Endothelial cell (in vitro differentiated cells): ENCODE results near the gene C2orf15. TPM values are rescaled to one million over a fixed set of nuclear protein-coding genes. Genes with fewer than 3 reads are reported as not detected.

Source experiments
- DNase-seq: peaks from one replicate; pipeline ENCODE4 v3.0.0; 2021; ENCODE audit warnings: low spot score
- H3K27ac Mint-ChIP-seq: one replicate; pipeline ENCODE4 v1.8.0; 2021; ENCODE audit warnings: mixed read lengths, inconsistent platforms; ENCODE audit not compliant: unreplicated experiment
- H3K27me3 Mint-ChIP-seq: one replicate; pipeline ENCODE4 v1.8.0; 2021; ENCODE audit warnings: mild to moderate bottlenecking, moderate library complexity, mixed read lengths, inconsistent platforms; ENCODE audit not compliant: unreplicated experiment
- H3K36me3 Mint-ChIP-seq: one replicate; pipeline ENCODE4 v1.8.0; 2021; ENCODE audit warnings: mild to moderate bottlenecking, low read depth, mixed read lengths, inconsistent platforms; ENCODE audit not compliant: unreplicated experiment
- H3K4me1 Mint-ChIP-seq: one replicate; pipeline ENCODE4 v1.8.0; 2021; ENCODE audit warnings: mild to moderate bottlenecking, mixed read lengths, inconsistent platforms; ENCODE audit not compliant: unreplicated experiment
- H3K4me3 Mint-ChIP-seq: one replicate; pipeline ENCODE4 v1.8.0; 2021; ENCODE audit warnings: mild to moderate bottlenecking, mixed read lengths, inconsistent platforms; ENCODE audit not compliant: unreplicated experiment
- H3K9me3 Mint-ChIP-seq: one replicate; pipeline ENCODE4 v1.8.0; 2021; ENCODE audit warnings: mixed read lengths, inconsistent platforms; ENCODE audit not compliant: unreplicated experiment
- long read RNA-seq: library from polyadenylated mRNA; unstranded; transcript quantifications from one replicate; pipeline ENCODE4 v2.0.0, GENCODE V29; 2020; ENCODE audit not compliant: unreplicated experiment
- total RNA-seq: library from RNA; stranded (reverse); fragmentation: NEBNext Ultra II Directional; extraction: Animal tissue kit (Norgen Biotek cat#: 25700); gene quantifications from one replicate; pipeline ENCODE4 v1.2.1, GENCODE V29; 2021; ENCODE audit not compliant: unreplicated experiment
- TF ChIP-seq, protein P1 (sequence below): fragments of 200-600 bp; sonication (generic); IDR thresholded peaks from one replicate; pipeline ENCODE4 v1.5.0; 2021; ENCODE audit warnings: antibody characterized with exemption; ENCODE audit not compliant: unreplicated experiment

C2orf15 gene, protein sequence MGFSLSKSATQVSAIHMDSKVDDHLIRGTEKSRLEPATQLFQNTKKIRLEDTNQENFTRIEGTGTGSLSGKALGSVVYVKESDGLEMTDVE
- 0.26 TPM for total RNA-seq
- long read RNA-seq: 0 reads

DNA sequence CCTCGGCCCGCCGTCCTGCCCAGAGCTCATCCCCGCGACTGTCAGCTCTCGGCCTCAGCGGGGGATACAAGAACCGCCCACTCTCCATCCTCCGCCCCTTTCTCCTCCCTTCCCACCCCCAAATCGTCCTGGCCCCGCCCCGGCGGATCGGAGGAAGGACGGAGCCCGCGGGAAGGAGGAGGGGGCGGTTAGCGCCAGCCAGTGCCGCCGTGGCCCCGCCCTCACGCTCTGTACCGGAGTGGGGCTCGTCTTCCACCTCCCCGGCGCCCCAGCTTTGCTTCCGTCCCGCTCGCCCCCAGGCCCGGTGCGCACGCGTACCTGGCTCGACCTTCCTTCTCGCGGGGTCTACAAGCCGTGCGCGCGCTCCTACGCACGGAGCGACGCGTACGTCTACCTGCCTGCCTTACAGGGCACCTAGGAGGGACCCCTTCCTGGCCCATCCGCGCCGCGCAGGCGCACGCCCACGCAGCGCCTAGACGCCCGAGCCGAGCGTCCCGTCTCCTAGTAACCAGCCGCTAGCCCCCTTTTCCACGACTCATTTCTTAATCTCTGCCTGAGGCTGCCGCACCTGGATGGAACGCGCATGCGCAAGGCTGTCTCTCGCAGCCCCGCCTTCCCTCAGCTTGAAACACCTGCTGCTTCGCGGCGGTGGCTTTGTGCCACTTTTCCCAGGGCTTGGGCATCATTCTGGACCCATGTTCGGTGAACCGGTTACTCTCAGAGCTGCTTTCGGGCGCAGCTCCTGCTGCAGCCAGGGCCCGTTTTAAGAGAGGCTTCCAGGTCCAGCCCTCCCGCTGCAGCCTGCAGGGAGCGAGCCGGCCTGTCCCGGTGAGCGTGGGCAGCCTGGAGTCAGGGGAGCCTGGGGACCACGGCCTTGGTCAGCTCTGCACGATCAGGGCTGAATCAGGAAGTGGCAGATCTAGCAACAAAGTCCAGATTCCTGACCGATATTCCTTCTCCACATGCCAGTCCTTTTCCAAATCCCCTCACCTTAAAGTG is at the start of gene C2orf15:
Gene C2orf15, plus strand, starts transcription at position 598 of the 999 bp plus-strand sequence. CDS start 8,852 bp downstream, outside the sequence.
- H3K9me3 Mint-ChIP-seq: no peaks in the 10 kb centered on the region
- H3K27me3 Mint-ChIP-seq: peaks cover 2% of the 10 kb centered on the region
- H3K27ac Mint-ChIP-seq: peak within 1 kb of the TSS; percentile 86
- TF ChIP-seq, protein P1, sequence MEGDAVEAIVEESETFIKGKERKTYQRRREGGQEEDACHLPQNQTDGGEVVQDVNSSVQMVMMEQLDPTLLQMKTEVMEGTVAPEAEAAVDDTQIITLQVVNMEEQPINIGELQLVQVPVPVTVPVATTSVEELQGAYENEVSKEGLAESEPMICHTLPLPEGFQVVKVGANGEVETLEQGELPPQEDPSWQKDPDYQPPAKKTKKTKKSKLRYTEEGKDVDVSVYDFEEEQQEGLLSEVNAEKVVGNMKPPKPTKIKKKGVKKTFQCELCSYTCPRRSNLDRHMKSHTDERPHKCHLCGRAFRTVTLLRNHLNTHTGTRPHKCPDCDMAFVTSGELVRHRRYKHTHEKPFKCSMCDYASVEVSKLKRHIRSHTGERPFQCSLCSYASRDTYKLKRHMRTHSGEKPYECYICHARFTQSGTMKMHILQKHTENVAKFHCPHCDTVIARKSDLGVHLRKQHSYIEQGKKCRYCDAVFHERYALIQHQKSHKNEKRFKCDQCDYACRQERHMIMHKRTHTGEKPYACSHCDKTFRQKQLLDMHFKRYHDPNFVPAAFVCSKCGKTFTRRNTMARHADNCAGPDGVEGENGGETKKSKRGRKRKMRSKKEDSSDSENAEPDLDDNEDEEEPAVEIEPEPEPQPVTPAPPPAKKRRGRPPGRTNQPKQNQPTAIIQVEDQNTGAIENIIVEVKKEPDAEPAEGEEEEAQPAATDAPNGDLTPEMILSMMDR: no peak
- DNase-seq: peak; percentile 92
- peak within 1 kb of the TSS; percentile 95 for H3K4me3 Mint-ChIP-seq
- H3K4me1 Mint-ChIP-seq: peaks cover 5% of the 10 kb centered on the region
- peaks cover 5% of the 10 kb centered on the region for H3K36me3 Mint-ChIP-seq

DNA sequence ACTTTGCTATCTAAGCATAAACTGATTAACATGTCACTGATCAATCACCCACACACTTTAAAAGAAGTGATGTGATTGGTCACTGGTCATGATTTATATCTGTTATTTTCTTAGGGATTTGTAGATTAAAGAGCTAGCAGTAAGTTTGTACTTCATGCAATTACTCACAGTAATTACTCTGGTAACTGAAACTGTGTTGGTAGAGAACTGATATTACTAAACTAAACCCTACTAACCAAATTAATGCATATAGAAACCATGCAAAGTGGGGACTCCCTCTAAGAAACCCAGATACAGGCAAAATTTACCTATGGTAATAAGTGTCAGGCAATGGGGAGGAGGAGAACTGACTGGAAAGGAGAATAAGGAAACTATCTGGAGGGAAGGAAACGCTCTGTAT is 44.8 kb upstream of the C2orf15 start:
- no peaks in the 10 kb centered on the region for H3K4me1 Mint-ChIP-seq
- H3K27me3 Mint-ChIP-seq: no peaks in the 10 kb centered on the region
- TF ChIP-seq, protein P1: no peak
- no peak overlapping the region for H3K4me3 Mint-ChIP-seq
- H3K9me3 Mint-ChIP-seq: peaks cover 7% of the 10 kb centered on the region
- H3K27ac Mint-ChIP-seq: no peak overlapping the region
- DNase-seq: no peak
- H3K36me3 Mint-ChIP-seq: no peaks in the 10 kb centered on the region

DNA sequence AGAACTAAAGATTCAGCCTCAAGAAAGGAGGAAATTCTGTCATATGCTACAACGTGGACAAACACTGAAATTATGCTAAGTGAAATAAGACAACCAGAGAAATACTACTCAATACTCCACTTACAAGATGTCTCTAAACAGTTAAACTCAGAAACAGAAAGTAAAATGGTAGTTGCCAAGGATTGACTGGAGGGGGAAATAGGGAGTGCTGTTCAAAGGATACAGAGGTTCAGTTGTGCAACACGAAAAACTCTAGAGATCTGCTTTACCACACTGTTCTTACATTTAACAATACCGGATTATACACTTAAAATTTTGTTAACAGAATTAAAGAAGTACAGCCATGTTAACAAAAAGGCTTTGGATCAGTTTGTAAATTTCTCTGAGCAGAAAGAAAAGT is 39.8 kb upstream of the C2orf15 start:
- H3K36me3 Mint-ChIP-seq: no peaks in the 10 kb centered on the region
- no peaks in the 10 kb centered on the region for H3K4me1 Mint-ChIP-seq
- H3K4me3 Mint-ChIP-seq: no peak overlapping the region
- TF ChIP-seq, protein P1: no peak
- H3K9me3 Mint-ChIP-seq: no peaks in the 10 kb centered on the region
- no peaks in the 10 kb centered on the region for H3K27me3 Mint-ChIP-seq
- H3K27ac Mint-ChIP-seq: no peak overlapping the region
- DNase-seq: no peak

DNA sequence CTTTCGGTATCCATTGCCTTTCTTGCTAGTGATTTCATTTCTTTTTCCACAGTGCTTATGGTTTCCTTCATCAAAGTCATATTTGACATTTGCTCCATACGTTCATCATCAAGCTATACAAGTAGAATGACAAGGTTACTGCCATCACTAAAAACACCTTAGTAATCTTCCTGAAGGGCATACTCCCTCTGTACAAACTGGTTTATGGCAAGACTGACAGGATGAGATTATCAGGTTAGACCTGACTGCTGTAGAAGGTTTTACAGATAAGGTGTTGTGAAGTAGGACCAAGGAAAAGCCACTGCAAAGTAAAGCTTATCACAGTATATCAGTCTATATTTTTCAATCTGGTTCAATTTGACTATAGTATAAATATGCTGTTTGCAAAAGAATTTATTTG is 37.5 kb upstream of the C2orf15 start:
- Mint-ChIP-seq H3K4me1 (no peaks in the 10 kb centered on the region), H3K27ac (no peak overlapping the region), H3K4me3 (no peak overlapping the region), H3K36me3 (no peaks in the 10 kb centered on the region), H3K27me3 (no peaks in the 10 kb centered on the region), H3K9me3 (no peaks in the 10 kb centered on the region)
- DNase-seq: no peak
- TF ChIP-seq, protein P1: no peak

DNA sequence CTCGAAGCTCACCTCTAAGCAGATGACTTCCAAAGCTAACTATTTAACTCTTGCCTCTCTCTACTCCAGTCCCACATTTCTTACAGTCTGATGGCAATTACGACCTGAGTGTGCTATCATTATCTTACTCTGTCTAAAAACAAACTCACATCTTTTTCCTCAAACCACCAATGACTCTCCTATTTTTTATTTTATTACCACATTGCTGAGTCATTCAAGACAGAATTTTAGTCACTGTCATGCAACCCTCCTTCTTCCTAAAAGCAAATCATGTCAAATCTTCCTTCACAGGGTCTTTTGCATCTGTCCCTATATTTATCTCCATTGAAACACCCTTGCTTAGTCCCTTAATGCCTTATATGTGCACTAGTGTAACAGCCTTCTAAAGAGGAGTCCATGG is 34.6 kb upstream of the C2orf15 start:
- H3K36me3 Mint-ChIP-seq: no peaks in the 10 kb centered on the region
- no peak overlapping the region for H3K27ac Mint-ChIP-seq

More for the DNA sequence above, 34.6 kb upstream of the C2orf15 start:
- Mint-ChIP-seq H3K27me3 (no peaks in the 10 kb centered on the region), H3K4me1 (no peaks in the 10 kb centered on the region), H3K4me3 (no peak overlapping the region), H3K9me3 (no peaks in the 10 kb centered on the region)
- no peak for DNase-seq
- TF ChIP-seq, protein P1: no peak
